ENCODE data around the gene TAS2R5.
"Not testable (repeated sequence)": the region's sequence is repeated elsewhere in the genome, so short reads cannot be mapped to it uniquely, and the experiment has no call there.

The TAS2R5 gene

GRCh38 chr7:141789917-141790316, at the start of gene TAS2R5:
Gene TAS2R5 (plus strand): TSS chr7:141790217. CDS start chr7:141790362, 145 bp downstream.
- DNase-seq: no peak

- no peak for DNase-seq
Observed at GRCh38 chr7:141742229-141742628, 47.8 kb upstream of the TAS2R5 start.

GRCh38 chr7:141744131-141744530, 45.9 kb upstream of the TAS2R5 start:
- no peak for DNase-seq

- no peak for DNase-seq
Observed at GRCh38 chr7:141748396-141748795, 41.6 kb upstream of the TAS2R5 start.

GRCh38 chr7:141751904-141752303, 38.1 kb upstream of the TAS2R5 start:
- DNase-seq: peak in 1 of 3 experiments; percentile 15

GRCh38 chr7:141752634-141753033, 37.4 kb upstream of the TAS2R5 start:
- no peak for DNase-seq

- peak; percentile 8 to 56 (median 13) for DNase-seq
Observed at GRCh38 chr7:141754939-141755338, 35.1 kb upstream of the TAS2R5 start.

GRCh38 chr7:141763797-141764196, 26.2 kb upstream of the TAS2R5 start, which contains the start of gene TAS2R3:
Gene TAS2R3 (plus strand): TSS chr7:141764097. CDS start chr7:141764159, 62 bp downstream.
- DNase-seq: no peak

GRCh38 chr7:141770083-141770583, 19.9 kb upstream of the TAS2R5 start:
- not testable (repeated sequence) for DNase-seq

- no peak for DNase-seq
Observed at GRCh38 chr7:141776374-141776773, 13.6 kb upstream of the TAS2R5 start, which contains the start of gene TAS2R4. Gene TAS2R4 (plus strand): TSS chr7:141776674. CDS start chr7:141778489, 1,815 bp downstream.

GRCh38 chr7:141785706-141786552, 4.1 kb upstream of the TAS2R5 start:
- DNase-seq: peak; percentile 37 to 81 (median 76)

- no peak for DNase-seq
Observed at GRCh38 chr7:141788296-141788695, 1.7 kb upstream of the TAS2R5 start.

GRCh38 chr7:141792526-141792925, 2.5 kb downstream of the TAS2R5 start:
- no peak for DNase-seq

- DNase-seq: peak in 1 of 3 experiments; percentile 22
Observed at GRCh38 chr7:141820067-141820466, 30.1 kb downstream of the TAS2R5 start.

- DNase-seq: not testable (repeated sequence)
Observed at GRCh38 chr7:141822432-141822831, 32.4 kb downstream of the TAS2R5 start.

GRCh38 chr7:141837683-141838082, 47.7 kb downstream of the TAS2R5 start:
- DNase-seq: peak in 1 of 3 experiments; percentile 18

GRCh38 chr7:141838581-141838980, 48.6 kb downstream of the TAS2R5 start:
- DNase-seq: no peak

- no peak for DNase-seq
Observed at GRCh38 chr7:141839256-141839655, 49.2 kb downstream of the TAS2R5 start.

- no peak for DNase-seq
Observed at GRCh38 chr7:141840708-141841107, 50.7 kb downstream of the TAS2R5 start.

Data from NCI-H1417 (cell line).